ENCODE measurements around the gene SEMG1. TPM values are rescaled to one million over a fixed set of nuclear protein-coding genes. Genes with fewer than 3 reads are reported as not detected.

Gene SEMG1
- total and polyA plus RNA-seq, 2 donors, result 0.24 to 0.78 TPM

- Histone ChIP-seq H3K4me3 (ENCODE audit: low read length in 2 of 2) (no peak overlapping the region), H3K27ac (ENCODE audit: low read depth in 1 of 2, low read length in 1 of 2) (no peak overlapping the region), H3K36me3 (ENCODE audit: control insufficient read depth in 2 of 2, insufficient read depth in 2 of 2, low read length in 1 of 2) (no peaks in the 10 kb centered on the region), H3K4me1 (ENCODE audit: control insufficient read depth in 2 of 2, insufficient read depth in 2 of 2, low read length in 2 of 2) (no peaks in the 10 kb centered on the region), H3K9me3 (ENCODE audit: control insufficient read depth in 2 of 2, insufficient read depth in 1 of 2, low read length in 1 of 2) (no peaks in the 10 kb centered on the region), H3K27me3 (ENCODE audit: control insufficient read depth in 2 of 2, insufficient read depth in 1 of 2, low read length in 1 of 2) (no peaks in the 10 kb centered on the region)
- DNase-seq (ENCODE audit: low read depth in 6 of 9, low spot score in 9 of 9), result no peak
- WGBS, result 97% methylated on average over 2 of the region's 2 CpGs
These were observed 25.2 kb upstream of the SEMG1 start for GRCh38 chr20:45181639-45182038.

- no peaks in the 10 kb centered on the region for H3K9me3 ChIP-seq (ENCODE audit: control insufficient read depth in 2 of 2, insufficient read depth in 1 of 2, low read length in 1 of 2)
- H3K36me3 ChIP-seq (ENCODE audit: control insufficient read depth in 2 of 2, insufficient read depth in 2 of 2, low read length in 1 of 2), result no peaks in the 10 kb centered on the region
- peaks cover 0 to 2% of the 10 kb centered on the region in 2 donors for H3K27me3 ChIP-seq (ENCODE audit: control insufficient read depth in 2 of 2, insufficient read depth in 1 of 2, low read length in 1 of 2)
- H3K27ac ChIP-seq (ENCODE audit: low read depth in 1 of 2, low read length in 1 of 2), result no peak overlapping the region
- H3K4me3 ChIP-seq (ENCODE audit: low read length in 2 of 2), result no peak overlapping the region
- no peaks in the 10 kb centered on the region for H3K4me1 ChIP-seq (ENCODE audit: control insufficient read depth in 2 of 2, insufficient read depth in 2 of 2, low read length in 2 of 2)
- no peak for DNase-seq (ENCODE audit: low read depth in 6 of 9, low spot score in 9 of 9)
- 94% methylated on average over 2 of the region's 2 CpGs for WGBS
These were observed 23.7 kb upstream of the SEMG1 start for GRCh38 chr20:45183084-45183483.

GRCh38 chr20:45187693-45188092, 19.1 kb upstream of the SEMG1 start:
- no peak overlapping the region for H3K27ac ChIP-seq (ENCODE audit: low read depth in 1 of 2, low read length in 1 of 2)

GRCh38 chr20:45189067-45189609, 17.7 kb upstream of the SEMG1 start:
- no peak for DNase-seq (ENCODE audit: low read depth in 6 of 9, low spot score in 9 of 9)
- WGBS, result 93% methylated on average over 3 of the region's 3 CpGs
- H3K27me3 ChIP-seq (ENCODE audit: control insufficient read depth in 2 of 2, insufficient read depth in 1 of 2, low read length in 1 of 2), result peaks cover 2% of the 10 kb centered on the region in 2 donors
- no peak overlapping the region for H3K27ac ChIP-seq (ENCODE audit: low read depth in 1 of 2, low read length in 1 of 2)
- H3K4me1 ChIP-seq (ENCODE audit: control insufficient read depth in 2 of 2, insufficient read depth in 2 of 2, low read length in 2 of 2), result no peaks in the 10 kb centered on the region
- no peaks in the 10 kb centered on the region for H3K9me3 ChIP-seq (ENCODE audit: control insufficient read depth in 2 of 2, insufficient read depth in 1 of 2, low read length in 1 of 2)
- H3K36me3 ChIP-seq (ENCODE audit: control insufficient read depth in 2 of 2, insufficient read depth in 2 of 2, low read length in 1 of 2), result no peaks in the 10 kb centered on the region
- H3K4me3 ChIP-seq (ENCODE audit: low read length in 2 of 2), result no peak overlapping the region

More at GRCh38 chr20:45187693-45188092, 19.1 kb upstream of the SEMG1 start:
- H3K4me1 ChIP-seq (ENCODE audit: control insufficient read depth in 2 of 2, insufficient read depth in 2 of 2, low read length in 2 of 2), result no peaks in the 10 kb centered on the region
- no peaks in the 10 kb centered on the region for H3K9me3 ChIP-seq (ENCODE audit: control insufficient read depth in 2 of 2, insufficient read depth in 1 of 2, low read length in 1 of 2)
- peaks cover 2% of the 10 kb centered on the region in 2 donors for H3K27me3 ChIP-seq (ENCODE audit: control insufficient read depth in 2 of 2, insufficient read depth in 1 of 2, low read length in 1 of 2)
- H3K4me3 ChIP-seq (ENCODE audit: low read length in 2 of 2), result no peak overlapping the region
- no peaks in the 10 kb centered on the region for H3K36me3 ChIP-seq (ENCODE audit: control insufficient read depth in 2 of 2, insufficient read depth in 2 of 2, low read length in 1 of 2)
- WGBS, result 65% methylated on average over 2 of the region's 2 CpGs
- DNase-seq (ENCODE audit: low read depth in 6 of 9, low spot score in 9 of 9), result no peak

- Histone ChIP-seq H3K4me1 (ENCODE audit: control insufficient read depth in 2 of 2, insufficient read depth in 2 of 2, low read length in 2 of 2) (no peaks in the 10 kb centered on the region), H3K36me3 (ENCODE audit: control insufficient read depth in 2 of 2, insufficient read depth in 2 of 2, low read length in 1 of 2) (no peaks in the 10 kb centered on the region), H3K27me3 (ENCODE audit: control insufficient read depth in 2 of 2, insufficient read depth in 1 of 2, low read length in 1 of 2) (peaks cover 2% of the 10 kb centered on the region in 2 donors), H3K27ac (ENCODE audit: low read depth in 1 of 2, low read length in 1 of 2) (no peak overlapping the region), H3K4me3 (ENCODE audit: low read length in 2 of 2) (no peak overlapping the region), H3K9me3 (ENCODE audit: control insufficient read depth in 2 of 2, insufficient read depth in 1 of 2, low read length in 1 of 2) (no peaks in the 10 kb centered on the region)
- DNase-seq (ENCODE audit: low read depth in 6 of 9, low spot score in 9 of 9), result no peak
- 88% methylated on average over 3 of the region's 3 CpGs for WGBS
These were observed 17.0 kb upstream of the SEMG1 start for GRCh38 chr20:45189861-45190260.

GRCh38 chr20:45191926-45192325, 14.9 kb upstream of the SEMG1 start:
- no peak for DNase-seq (ENCODE audit: low read depth in 6 of 9, low spot score in 9 of 9)
- Histone ChIP-seq H3K36me3 (ENCODE audit: control insufficient read depth in 2 of 2, insufficient read depth in 2 of 2, low read length in 1 of 2) (no peaks in the 10 kb centered on the region), H3K9me3 (ENCODE audit: control insufficient read depth in 2 of 2, insufficient read depth in 1 of 2, low read length in 1 of 2) (no peaks in the 10 kb centered on the region), H3K27ac (ENCODE audit: low read depth in 1 of 2, low read length in 1 of 2) (no peak overlapping the region), H3K4me1 (ENCODE audit: control insufficient read depth in 2 of 2, insufficient read depth in 2 of 2, low read length in 2 of 2) (no peaks in the 10 kb centered on the region), H3K4me3 (ENCODE audit: low read length in 2 of 2) (no peak overlapping the region), H3K27me3 (ENCODE audit: control insufficient read depth in 2 of 2, insufficient read depth in 1 of 2, low read length in 1 of 2) (peaks cover 2% of the 10 kb centered on the region in 2 donors)
- WGBS, result 96% methylated on average over 3 of the region's 3 CpGs

- WGBS, result 94% methylated on average over 2 of the region's 2 CpGs
- H3K4me3 ChIP-seq (ENCODE audit: low read length in 2 of 2), result no peak overlapping the region
- H3K36me3 ChIP-seq (ENCODE audit: control insufficient read depth in 2 of 2, insufficient read depth in 2 of 2, low read length in 1 of 2), result no peaks in the 10 kb centered on the region
- no peaks in the 10 kb centered on the region for H3K4me1 ChIP-seq (ENCODE audit: control insufficient read depth in 2 of 2, insufficient read depth in 2 of 2, low read length in 2 of 2)
- H3K9me3 ChIP-seq (ENCODE audit: control insufficient read depth in 2 of 2, insufficient read depth in 1 of 2, low read length in 1 of 2), result no peaks in the 10 kb centered on the region
- no peak for DNase-seq (ENCODE audit: low read depth in 6 of 9, low spot score in 9 of 9)
- no peak overlapping the region for H3K27ac ChIP-seq (ENCODE audit: low read depth in 1 of 2, low read length in 1 of 2)
- peaks cover 0 to 2% of the 10 kb centered on the region in 2 donors for H3K27me3 ChIP-seq (ENCODE audit: control insufficient read depth in 2 of 2, insufficient read depth in 1 of 2, low read length in 1 of 2)
These were observed 13.5 kb upstream of the SEMG1 start for GRCh38 chr20:45193331-45193730.

- DNase-seq (ENCODE audit: low read depth in 6 of 9, low spot score in 9 of 9), result no peak
- Histone ChIP-seq H3K9me3 (ENCODE audit: control insufficient read depth in 2 of 2, insufficient read depth in 1 of 2, low read length in 1 of 2) (no peaks in the 10 kb centered on the region), H3K4me3 (ENCODE audit: low read length in 2 of 2) (no peak overlapping the region), H3K36me3 (ENCODE audit: control insufficient read depth in 2 of 2, insufficient read depth in 2 of 2, low read length in 1 of 2) (no peaks in the 10 kb centered on the region), H3K4me1 (ENCODE audit: control insufficient read depth in 2 of 2, insufficient read depth in 2 of 2, low read length in 2 of 2) (no peaks in the 10 kb centered on the region), H3K27ac (ENCODE audit: low read depth in 1 of 2, low read length in 1 of 2) (no peak overlapping the region), H3K27me3 (ENCODE audit: control insufficient read depth in 2 of 2, insufficient read depth in 1 of 2, low read length in 1 of 2) (no peaks in the 10 kb centered on the region)
- 99% methylated on average over 1 of the region's 1 CpG for WGBS
These were observed 3.1 kb downstream of the SEMG1 start for GRCh38 chr20:45209924-45210323.

GRCh38 chr20:45211569-45212474, 5.0 kb downstream of the SEMG1 start:
- Histone ChIP-seq H3K9me3 (ENCODE audit: control insufficient read depth in 2 of 2, insufficient read depth in 1 of 2, low read length in 1 of 2) (no peaks in the 10 kb centered on the region), H3K27ac (ENCODE audit: low read depth in 1 of 2, low read length in 1 of 2) (no peak overlapping the region), H3K4me3 (ENCODE audit: low read length in 2 of 2) (no peak overlapping the region), H3K36me3 (ENCODE audit: control insufficient read depth in 2 of 2, insufficient read depth in 2 of 2, low read length in 1 of 2) (no peaks in the 10 kb centered on the region), H3K27me3 (ENCODE audit: control insufficient read depth in 2 of 2, insufficient read depth in 1 of 2, low read length in 1 of 2) (no peaks in the 10 kb centered on the region), H3K4me1 (ENCODE audit: control insufficient read depth in 2 of 2, insufficient read depth in 2 of 2, low read length in 2 of 2) (no peaks in the 10 kb centered on the region)
- no peak for DNase-seq (ENCODE audit: low read depth in 6 of 9, low spot score in 9 of 9)
